K562 (cell line): ENCODE data around the gene ORC5. TPM values are rescaled to one million over a fixed set of nuclear protein-coding genes. Genes with fewer than 3 reads are reported as not detected.
A peak's percentile ranks its signal among the peaks of the same experiment; 100 is the strongest.

Experiments
- ETV5 ChIP-seq: sonication (generic); formaldehyde crosslinking; IDR thresholded peaks from 2 replicates; pipeline ENCODE4 v1.4.0; 2020; ENCODE audit warnings: low read depth, mild to moderate bottlenecking, missing genetic modification reagents
- GABPB2 ChIP-seq: fragments of 250-450 bp; sonication (Bioruptor Pico); conservative IDR thresholded peaks from 2 replicates; pipeline ENCODE4 v1.5.1; 2021; ENCODE audit warnings: mild to moderate bottlenecking
- GTF2F1 ChIP-seq: IDR thresholded peaks from 2 replicates; pipeline ENCODE4 v1.6.1; 2011; ENCODE audit warnings: low read depth, low read length, improper control_type of control experiment
- MIER1 ChIP-seq: fragments of 450-650 bp; IDR thresholded peaks from 2 replicates; pipeline ENCODE4 v1.6.1; 2016; ENCODE audit warnings: antibody characterized with exemption, mild to moderate bottlenecking, low read depth
- RB1 ChIP-seq: fragments of 450-650 bp; IDR thresholded peaks from 2 replicates; pipeline ENCODE4 v1.6.1; 2017; ENCODE audit warnings: low read depth, mild to moderate bottlenecking
- ZFX ChIP-seq: sonication (generic); formaldehyde crosslinking; IDR thresholded peaks from 2 replicates; pipeline ENCODE4 v1.8.0; 2022; ENCODE audit warnings: mild to moderate bottlenecking, missing genetic modification reagents, moderate library complexity
- ZNF24 ChIP-seq: fragments of 450-650 bp; IDR thresholded peaks from 2 replicates; pipeline ENCODE4 v1.6.1; 2016
- ZNF445 ChIP-seq: fragments of 250-450 bp; sonication (Bioruptor Pico); IDR thresholded peaks from 2 replicates; pipeline ENCODE4 v1.4.0; 2020; ENCODE audit warnings: low read depth, mild to moderate bottlenecking, moderate library complexity
- polyA plus RNA-seq, 8 experiments: library from polyadenylated mRNA; depleted of rRNA in 4 of 8; stranded (reverse) in 5 of 8; unstranded in 3 of 8; fragments of >200 nt; fragmentation: Nextera tagmentation in 2 of 8; fragmentation: Illumina TruSeq in 1 of 8; extraction: Ambion mirVana in 2 of 8; extraction: Trizol in 1 of 8; gene quantifications; 2 replicates each; pipeline versions ENCODE4 v1.2.1 to v1.2.3, GENCODE V29; 2011 to 2014; ENCODE audit warnings: inconsistent platforms in 1 of 8, missing spikeins in 1 of 8
- total RNA-seq, 7 experiments: library from RNA; depleted of rRNA in 6 of 7; stranded (reverse); fragments of >200 nt in 6 of 7; fragmentation: Illumina TruSeq in 2 of 7; extraction: Trizol in 2 of 7; gene quantifications; 2 replicates each; pipeline versions ENCODE4 v1.2.1 to v1.2.3, GENCODE V29; 2011 to 2021; ENCODE audit warnings: low replicate concordance in 1 of 7
- TF ChIP-seq, protein P1 (sequence below): fragments of 450-650 bp; formaldehyde crosslinking; IDR thresholded peaks from 2 replicates; pipeline ENCODE4 v1.4.0; 2020; ENCODE audit warnings: mild to moderate bottlenecking
- TF ChIP-seq, protein P2 (sequence below): fragments of 250-450 bp; sonication (Bioruptor Pico); IDR thresholded peaks from 2 replicates; pipeline ENCODE4 v1.9.0; 2021; ENCODE audit warnings: mild to moderate bottlenecking
- TF ChIP-seq, protein P3 (sequence below): fragments of 250-450 bp; sonication (Bioruptor Pico); IDR thresholded peaks from 2 replicates; pipeline ENCODE4 v1.5.0; 2021; ENCODE audit warnings: mild to moderate bottlenecking, borderline replicate concordance
- TF ChIP-seq, protein P4 (sequence below): fragments of 450-650 bp; formaldehyde crosslinking; IDR thresholded peaks from 2 replicates; pipeline ENCODE4 v1.4.0; 2022; ENCODE audit warnings: missing genetic modification characterization
- TF ChIP-seq, protein P5 (sequence below): fragments of 250-450 bp; sonication (Bioruptor Pico); IDR thresholded peaks from 2 replicates; pipeline ENCODE4 v1.8.0; 2022; ENCODE audit warnings: inconsistent platforms, mild to moderate bottlenecking, moderate library complexity, borderline replicate concordance

Gene ORC5
- total and polyA plus RNA-seq, 9 of the 15 experiments (the other 6 are each of a cell fraction or from before 2014, with no cell fraction given), result 29.8 to 136 (median 54.8) TPM

DNA sequence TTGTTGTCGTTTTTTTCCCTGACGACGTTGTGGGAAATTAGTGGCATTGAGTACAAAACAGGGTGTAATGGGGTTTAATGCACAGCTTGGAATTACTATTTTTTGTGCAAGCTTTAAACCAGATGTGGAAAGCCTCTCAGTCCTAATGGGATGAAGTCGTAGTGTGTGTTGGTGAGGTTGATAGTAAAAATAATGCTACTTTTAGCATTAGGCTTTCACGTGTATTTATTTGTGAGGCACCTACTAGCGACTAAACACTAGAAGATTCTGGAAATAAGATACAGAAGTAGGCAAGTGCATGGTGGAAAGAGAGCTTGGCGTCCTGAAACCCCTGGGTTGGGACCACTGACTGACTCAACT lies 588 bp upstream of the ORC5 start (continued):
- TF ChIP-seq RB1 (no peak), GABPB2 (CRISPR knock-in tag) (no peak), GTF2F1 (peak; percentile 5; the same call in 1 of the 2 replicates), ZNF24 (no peak), ETV5 (CRISPR knock-in tag) (no peak), MIER1 (no peak), ZFX (CRISPR knock-in tag) (no peak), ZNF445 (no peak)
- TF ChIP-seq, protein P1, sequence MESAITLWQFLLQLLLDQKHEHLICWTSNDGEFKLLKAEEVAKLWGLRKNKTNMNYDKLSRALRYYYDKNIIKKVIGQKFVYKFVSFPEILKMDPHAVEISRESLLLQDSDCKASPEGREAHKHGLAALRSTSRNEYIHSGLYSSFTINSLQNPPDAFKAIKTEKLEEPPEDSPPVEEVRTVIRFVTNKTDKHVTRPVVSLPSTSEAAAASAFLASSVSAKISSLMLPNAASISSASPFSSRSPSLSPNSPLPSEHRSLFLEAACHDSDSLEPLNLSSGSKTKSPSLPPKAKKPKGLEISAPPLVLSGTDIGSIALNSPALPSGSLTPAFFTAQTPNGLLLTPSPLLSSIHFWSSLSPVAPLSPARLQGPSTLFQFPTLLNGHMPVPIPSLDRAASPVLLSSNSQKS, result no peak
- TF ChIP-seq, protein P2, sequence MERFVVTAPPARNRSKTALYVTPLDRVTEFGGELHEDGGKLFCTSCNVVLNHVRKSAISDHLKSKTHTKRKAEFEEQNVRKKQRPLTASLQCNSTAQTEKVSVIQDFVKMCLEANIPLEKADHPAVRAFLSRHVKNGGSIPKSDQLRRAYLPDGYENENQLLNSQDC, result 0 out of 2 replicates have a peak, but pooled peaks have one; percentile 17
- TF ChIP-seq, protein P3, sequence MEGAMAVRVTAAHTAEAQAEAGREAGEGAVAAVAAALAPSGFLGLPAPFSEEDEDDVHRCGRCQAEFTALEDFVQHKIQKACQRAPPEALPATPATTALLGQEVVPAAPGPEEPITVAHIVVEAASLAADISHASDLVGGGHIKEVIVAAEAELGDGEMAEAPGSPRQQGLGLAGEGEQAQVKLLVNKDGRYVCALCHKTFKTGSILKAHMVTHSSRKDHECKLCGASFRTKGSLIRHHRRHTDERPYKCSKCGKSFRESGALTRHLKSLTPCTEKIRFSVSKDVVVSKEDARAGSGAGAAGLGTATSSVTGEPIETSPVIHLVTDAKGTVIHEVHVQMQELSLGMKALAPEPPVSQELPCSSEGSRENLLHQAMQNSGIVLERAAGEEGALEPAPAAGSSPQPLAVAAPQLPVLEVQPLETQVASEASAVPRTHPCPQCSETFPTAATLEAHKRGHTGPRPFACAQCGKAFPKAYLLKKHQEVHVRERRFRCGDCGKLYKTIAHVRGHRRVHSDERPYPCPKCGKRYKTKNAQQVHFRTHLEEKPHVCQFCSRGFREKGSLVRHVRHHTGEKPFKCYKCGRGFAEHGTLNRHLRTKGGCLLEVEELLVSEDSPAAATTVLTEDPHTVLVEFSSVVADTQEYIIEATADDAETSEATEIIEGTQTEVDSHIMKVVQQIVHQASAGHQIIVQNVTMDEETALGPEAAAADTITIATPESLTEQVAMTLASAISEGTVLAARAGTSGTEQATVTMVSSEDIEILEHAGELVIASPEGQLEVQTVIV (CRISPR knock-in tag), result no peak
- TF ChIP-seq, protein P4, sequence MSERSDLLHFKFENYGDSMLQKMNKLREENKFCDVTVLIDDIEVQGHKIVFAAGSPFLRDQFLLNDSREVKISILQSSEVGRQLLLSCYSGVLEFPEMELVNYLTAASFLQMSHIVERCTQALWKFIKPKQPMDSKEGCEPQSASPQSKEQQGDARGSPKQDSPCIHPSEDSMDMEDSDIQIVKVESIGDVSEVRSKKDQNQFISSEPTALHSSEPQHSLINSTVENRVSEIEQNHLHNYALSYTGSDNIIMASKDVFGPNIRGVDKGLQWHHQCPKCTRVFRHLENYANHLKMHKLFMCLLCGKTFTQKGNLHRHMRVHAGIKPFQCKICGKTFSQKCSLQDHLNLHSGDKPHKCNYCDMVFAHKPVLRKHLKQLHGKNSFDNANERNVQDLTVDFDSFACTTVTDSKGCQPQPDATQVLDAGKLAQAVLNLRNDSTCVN (CRISPR knock-in tag), result no peak
- TF ChIP-seq, protein P5, sequence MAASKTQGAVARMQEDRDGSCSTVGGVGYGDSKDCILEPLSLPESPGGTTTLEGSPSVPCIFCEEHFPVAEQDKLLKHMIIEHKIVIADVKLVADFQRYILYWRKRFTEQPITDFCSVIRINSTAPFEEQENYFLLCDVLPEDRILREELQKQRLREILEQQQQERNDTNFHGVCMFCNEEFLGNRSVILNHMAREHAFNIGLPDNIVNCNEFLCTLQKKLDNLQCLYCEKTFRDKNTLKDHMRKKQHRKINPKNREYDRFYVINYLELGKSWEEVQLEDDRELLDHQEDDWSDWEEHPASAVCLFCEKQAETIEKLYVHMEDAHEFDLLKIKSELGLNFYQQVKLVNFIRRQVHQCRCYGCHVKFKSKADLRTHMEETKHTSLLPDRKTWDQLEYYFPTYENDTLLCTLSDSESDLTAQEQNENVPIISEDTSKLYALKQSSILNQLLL (CRISPR knock-in tag), result no peak
